HCT116 (cell line): ENCODE data around the gene IRF4. TPM values are rescaled to one million over a fixed set of nuclear protein-coding genes. Genes with fewer than 3 reads are reported as not detected.

Experiments
- ATAC-seq: fragments of 200-7000 bp; cut with Tn5 transposase; 2 replicates; pipeline ENCODE4 v1.9.1; 2020; ENCODE audit warnings: mild to moderate bottlenecking, moderate library complexity
- BruUV-seq: library from RNA; stranded (reverse); fragments of 400-500 nt; replicated peaks from 2 replicates; lab custom pipeline; 2021; lab: Mats Ljungman, UMichigan
- CTCF ChIA-PET: fragments of 300-600 bp; sonication (Branson Sonifier 250); formaldehyde crosslinking; loops from one replicate; lab custom pipeline; 2021; ENCODE audit warnings: antibody characterized with exemption; lab: Charles Lee
- POLR2A ChIA-PET: fragments of 300-600, 350-600 bp; sonication (Branson Sonifier 250); formaldehyde crosslinking; loops from one replicate; lab custom pipeline; 2021; ENCODE audit warnings: antibody characterized with exemption; lab: Charles Lee
- RAD21 ChIA-PET, 2 experiments: fragments of 300-600 bp; sonication (Branson Sonifier 250); formaldehyde crosslinking; loops; one replicate each; lab custom pipeline; 2023; ENCODE audit warnings: low total read pairs in 2 of 2; ENCODE audit not compliant: uncharacterized antibody in 2 of 2, unreplicated experiment in 2 of 2, low non-redundant PET in 1 of 2; lab: Charles Lee
- DNase-seq: peaks from one replicate; pipeline ENCODE4 v3.0.0-alpha.2; 2010; ENCODE audit warnings: low read depth, low spot score
- H2AFZ ChIP-seq: fragments of 200-600 bp; shearing (Covaris generic), sonication (generic); 2 replicates; pipeline ENCODE4 v1.6.1; 2017; ENCODE audit warnings: low read depth, mixed run types, mixed read lengths, antibody characterized with exemption, low read length; ENCODE audit not compliant: poor library complexity, severe bottlenecking
- H3K27ac ChIP-seq: 2 replicates; pipeline ENCODE4 v1.5.1; 2012; ENCODE audit warnings: low read depth, low read length
- H3K27me3 ChIP-seq: fragments of 200-600 bp; sonication (generic); 2 replicates; pipeline ENCODE4 v1.6.1; 2016; ENCODE audit warnings: mixed run types, low read length, mixed read lengths; ENCODE audit not compliant: insufficient read depth
- H3K36me3 ChIP-seq, 2 experiments: fragments of 200-500 bp in 1 of 2; fragments of 200-600 bp in 1 of 2; sonication (Bioruptor generic) in 1 of 2; sonication (generic) in 1 of 2; 2 replicates each; pipeline versions ENCODE4 v1.5.1 to v1.6.1; 2014 to 2016; ENCODE audit warnings: low read length in 2 of 2, inconsistent platforms in 1 of 2, mixed read lengths in 1 of 2, mixed run types in 1 of 2; ENCODE audit not compliant: insufficient read depth in 2 of 2, control insufficient read depth in 1 of 2
- H3K4me1 ChIP-seq, 2 experiments: fragments of 200-600 bp in 1 of 2; sonication (generic) in 1 of 2; 2 replicates each; pipeline versions ENCODE4 v1.5.1 to v1.6.1; 2012 to 2017; ENCODE audit warnings: low read length in 2 of 2, inconsistent platforms in 1 of 2, mild to moderate bottlenecking in 1 of 2, mixed read lengths in 1 of 2, mixed run types in 1 of 2, moderate library complexity in 1 of 2; ENCODE audit not compliant: insufficient read depth in 2 of 2, control insufficient read depth in 1 of 2
- H3K4me2 ChIP-seq: fragments of 200-600 bp; sonication (generic); 2 replicates; pipeline ENCODE4 v1.6.1; 2017; ENCODE audit warnings: mixed run types, low read length, mixed read lengths
- H3K4me3 ChIP-seq, 2 experiments: fragments of 200-600 bp in 1 of 2; sonication (generic) in 1 of 2; replicated peaks in 1 of 2; 2 replicates each; pipeline ENCODE4 v1.5.1; 2011 to 2016; ENCODE audit warnings: low read length in 2 of 2, control low read depth in 1 of 2, low read depth in 1 of 2, mild to moderate bottlenecking in 1 of 2, mixed read lengths in 1 of 2, mixed run types in 1 of 2
- H3K79me2 ChIP-seq: fragments of 200-600 bp; sonication (generic); 2 replicates; pipeline ENCODE4 v1.6.1; 2017; ENCODE audit warnings: mild to moderate bottlenecking, mixed run types, low read length, moderate library complexity, mixed read lengths; ENCODE audit not compliant: insufficient read depth
- H3K9ac ChIP-seq: fragments of 200-600 bp; sonication (generic); 2 replicates; pipeline ENCODE4 v1.6.1; 2016; ENCODE audit warnings: low read length, mixed read lengths
- H3K9me2 ChIP-seq: fragments of 200-600 bp; sonication (generic), shearing (Covaris generic); 2 replicates; pipeline ENCODE4 v1.6.1; 2017; ENCODE audit warnings: mixed run types, mild to moderate bottlenecking, moderate library complexity; ENCODE audit not compliant: insufficient read depth
- H3K9me3 ChIP-seq, 2 experiments: fragments of 200-500 bp in 1 of 2; fragments of 200-600 bp in 1 of 2; sonication (Bioruptor generic) in 1 of 2; sonication (generic) in 1 of 2; 2 replicates each; pipeline ENCODE4 v1.6.1; 2014 to 2017; ENCODE audit warnings: low read length in 2 of 2, mixed read lengths in 2 of 2, inconsistent platforms in 1 of 2, low read depth in 1 of 2, mild to moderate bottlenecking in 1 of 2, mixed run types in 1 of 2, moderate library complexity in 1 of 2; ENCODE audit not compliant: control insufficient read depth in 1 of 2, insufficient read depth in 1 of 2
- H4K20me1 ChIP-seq: fragments of 200-600 bp; sonication (generic), shearing (Covaris generic); 2 replicates; pipeline ENCODE4 v1.6.1; 2017; ENCODE audit warnings: mixed run types, mild to moderate bottlenecking, moderate library complexity; ENCODE audit not compliant: insufficient read depth
- CBX3 ChIP-seq: IDR thresholded peaks from 2 replicates; pipeline ENCODE4 v1.6.1; 2012; ENCODE audit warnings: low read depth
- CEBPB ChIP-seq: IDR thresholded peaks from 2 replicates; pipeline ENCODE4 v1.6.1; 2012; ENCODE audit warnings: low read depth
- ELF1 ChIP-seq: IDR thresholded peaks from 2 replicates; pipeline ENCODE4 v1.6.1; 2012; ENCODE audit warnings: low read depth, borderline replicate concordance
- EZH2phosphoT487 ChIP-seq: fragments of 200-600 bp; IDR thresholded peaks from 2 replicates; pipeline ENCODE4 v1.6.1; 2018; ENCODE audit warnings: antibody characterized with exemption, borderline replicate concordance
- FOSL1 ChIP-seq: IDR thresholded peaks from 2 replicates; pipeline ENCODE4 v1.6.1; 2012; ENCODE audit warnings: low read depth
- POLR2AphosphoS5 ChIP-seq: IDR thresholded peaks from 2 replicates; pipeline ENCODE4 v1.6.1; 2011; ENCODE audit warnings: mild to moderate bottlenecking, low read depth, low read length, moderate library complexity
- SIN3A ChIP-seq: IDR thresholded peaks from 2 replicates; pipeline ENCODE4 v1.6.1; 2012; ENCODE audit warnings: low read depth
- intact Hi-C: fragments of 100-400 bp; cut with micrococcal nuclease; formaldehyde crosslinking; loops from 2 replicates; pipeline ENCODE4 v1.10.0; 2022
- total RNA-seq: library from RNA; stranded (reverse); gene quantifications from one replicate; pipeline ENCODE4 v1.2.1, GENCODE V29; 2021; ENCODE audit not compliant: unreplicated experiment
- TF ChIP-seq, protein P1 (sequence below): IDR thresholded peaks from 2 replicates; pipeline ENCODE4 v1.6.1; 2011; ENCODE audit warnings: mild to moderate bottlenecking, low read length, moderate library complexity; ENCODE audit not compliant: insufficient replicate concordance; ENCODE audit errors: extremely low read depth
- TF ChIP-seq, protein P2 (sequence below), 3 experiments: fragments of 200-600 bp in 1 of 3; sonication (generic) in 1 of 3; IDR thresholded peaks in 2 of 3; conservative IDR thresholded peaks in 1 of 3; 2 replicates each; pipeline ENCODE4 v1.5.1; 2012 to 2017; ENCODE audit warnings: low read depth in 2 of 3, low read length in 2 of 3, antibody characterized with exemption in 1 of 3, borderline replicate concordance in 1 of 3, control low read depth in 1 of 3, mild to moderate bottlenecking in 1 of 3, mixed read lengths in 1 of 3, mixed run types in 1 of 3, moderate library complexity in 1 of 3; ENCODE audit not compliant: insufficient read depth in 1 of 3

IRF4 gene
- total RNA-seq, 1 experiment from 2014 or later: 1.2 TPM

DNA sequence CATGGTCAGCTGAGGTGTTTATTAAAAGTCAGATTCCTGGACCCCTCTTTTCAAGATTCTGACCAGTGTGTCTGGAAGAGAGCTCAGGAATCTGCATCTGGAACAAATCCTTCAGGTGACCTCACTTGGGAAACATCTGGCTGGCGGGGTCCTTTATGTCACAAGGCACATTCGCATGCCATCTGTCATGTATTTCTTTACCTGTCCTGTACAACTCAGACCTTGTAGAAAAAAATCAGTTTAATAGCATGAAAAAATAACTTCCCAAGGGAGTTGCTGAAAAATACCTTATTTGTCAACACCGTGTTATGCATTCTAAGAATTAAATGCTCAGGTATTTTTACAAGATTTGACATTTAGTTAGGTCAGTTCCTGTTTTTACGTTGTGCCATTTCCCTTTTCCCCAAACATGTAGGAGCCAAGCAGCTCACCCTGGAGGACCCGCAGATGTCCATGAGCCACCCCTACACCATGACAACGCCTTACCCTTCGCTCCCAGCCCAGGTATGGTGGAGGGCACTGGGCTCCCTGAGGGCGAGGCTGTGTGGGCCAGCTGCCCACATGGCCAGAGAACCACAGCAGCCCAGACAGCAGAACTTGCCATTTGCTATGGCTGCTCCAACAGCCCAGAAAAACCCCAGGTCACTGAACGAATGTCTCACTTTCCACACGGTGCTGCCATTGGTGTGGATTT is 4.0 kb downstream of the IRF4 start (continued):
- TF ChIP-seq SIN3A (no peak), POLR2AphosphoS5 (no peak), EZH2phosphoT487 (no peak), ELF1 (no peak), CBX3 (no peak)
- TF ChIP-seq, protein P1, sequence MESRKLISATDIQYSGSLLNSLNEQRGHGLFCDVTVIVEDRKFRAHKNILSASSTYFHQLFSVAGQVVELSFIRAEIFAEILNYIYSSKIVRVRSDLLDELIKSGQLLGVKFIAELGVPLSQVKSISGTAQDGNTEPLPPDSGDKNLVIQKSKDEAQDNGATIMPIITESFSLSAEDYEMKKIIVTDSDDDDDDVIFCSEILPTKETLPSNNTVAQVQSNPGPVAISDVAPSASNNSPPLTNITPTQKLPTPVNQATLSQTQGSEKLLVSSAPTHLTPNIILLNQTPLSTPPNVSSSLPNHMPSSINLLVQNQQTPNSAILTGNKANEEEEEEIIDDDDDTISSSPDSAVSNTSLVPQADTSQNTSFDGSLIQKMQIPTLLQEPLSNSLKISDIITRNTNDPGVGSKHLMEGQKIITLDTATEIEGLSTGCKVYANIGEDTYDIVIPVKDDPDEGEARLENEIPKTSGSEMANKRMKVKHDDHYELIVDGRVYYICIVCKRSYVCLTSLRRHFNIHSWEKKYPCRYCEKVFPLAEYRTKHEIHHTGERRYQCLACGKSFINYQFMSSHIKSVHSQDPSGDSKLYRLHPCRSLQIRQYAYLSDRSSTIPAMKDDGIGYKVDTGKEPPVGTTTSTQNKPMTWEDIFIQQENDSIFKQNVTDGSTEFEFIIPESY: no peak
- TF ChIP-seq, all 23 proteins: peak for 0

DNA sequence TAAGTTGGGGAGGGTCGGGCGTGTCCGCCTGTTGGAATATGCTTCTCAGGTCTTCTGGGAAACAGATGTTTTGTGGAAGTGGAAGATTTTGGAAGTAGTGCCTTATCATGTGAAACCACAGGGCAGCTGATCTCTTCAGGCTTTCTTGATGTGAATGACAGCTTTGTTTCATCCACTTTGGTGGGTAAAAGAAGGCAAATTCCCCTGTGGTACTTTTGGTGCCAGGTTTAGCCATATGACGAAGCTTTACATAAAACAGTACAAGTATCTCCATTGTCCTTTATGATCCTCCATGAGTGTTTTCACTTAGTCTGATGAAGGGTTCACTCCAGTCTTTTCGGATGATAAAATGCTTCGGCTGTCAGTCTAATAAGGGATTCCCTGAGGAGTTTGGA is 4.6 kb downstream of the IRF4 start:
- Histone ChIP-seq H3K9ac (no peak overlapping the region), H2AFZ (no peak overlapping the region), H3K4me1 (no peaks in the 10 kb centered on the region), H3K4me3 (no peak overlapping the region), H3K36me3 (no peaks in the 10 kb centered on the region), H3K27me3 (peaks cover 12% of the 10 kb centered on the region; the same call in 1 of the 2 replicates), H3K4me2 (no peak overlapping the region), H3K9me2 (no peaks in the 10 kb centered on the region), H3K9me3 (no peaks in the 10 kb centered on the region), H3K79me2 (no peaks in the 10 kb centered on the region), H4K20me1 (no peaks in the 10 kb centered on the region), H3K27ac (no peak overlapping the region)
- ATAC-seq (no peak), DNase-seq (no peak)
- no TSS peak for BruUV-seq
- TF ChIP-seq CBX3 (no peak), EZH2phosphoT487 (no peak), POLR2AphosphoS5 (no peak), ELF1 (no peak), FOSL1 (no peak), CEBPB (no peak)
- TF ChIP-seq, protein P2, sequence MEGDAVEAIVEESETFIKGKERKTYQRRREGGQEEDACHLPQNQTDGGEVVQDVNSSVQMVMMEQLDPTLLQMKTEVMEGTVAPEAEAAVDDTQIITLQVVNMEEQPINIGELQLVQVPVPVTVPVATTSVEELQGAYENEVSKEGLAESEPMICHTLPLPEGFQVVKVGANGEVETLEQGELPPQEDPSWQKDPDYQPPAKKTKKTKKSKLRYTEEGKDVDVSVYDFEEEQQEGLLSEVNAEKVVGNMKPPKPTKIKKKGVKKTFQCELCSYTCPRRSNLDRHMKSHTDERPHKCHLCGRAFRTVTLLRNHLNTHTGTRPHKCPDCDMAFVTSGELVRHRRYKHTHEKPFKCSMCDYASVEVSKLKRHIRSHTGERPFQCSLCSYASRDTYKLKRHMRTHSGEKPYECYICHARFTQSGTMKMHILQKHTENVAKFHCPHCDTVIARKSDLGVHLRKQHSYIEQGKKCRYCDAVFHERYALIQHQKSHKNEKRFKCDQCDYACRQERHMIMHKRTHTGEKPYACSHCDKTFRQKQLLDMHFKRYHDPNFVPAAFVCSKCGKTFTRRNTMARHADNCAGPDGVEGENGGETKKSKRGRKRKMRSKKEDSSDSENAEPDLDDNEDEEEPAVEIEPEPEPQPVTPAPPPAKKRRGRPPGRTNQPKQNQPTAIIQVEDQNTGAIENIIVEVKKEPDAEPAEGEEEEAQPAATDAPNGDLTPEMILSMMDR (IDR thresholded peaks at IDR 0.05 in 2 of 3, conservative IDR thresholded peaks at IDR 0.05 in 1 of 3; ENCODE audit: borderline replicate concordance in 1 of 3, insufficient read depth in 1 of 3, low read depth in 2 of 3, low read length in 2 of 3): no peak
- TF ChIP-seq, protein P1: no peak
- CTCF ChIA-PET: no interaction called here
- POLR2A ChIA-PET: no interaction called here
- intact Hi-C loops: no loop called here
- RAD21 ChIA-PET: no interaction called here
